ENCODE measurements around the gene ITGB4. TPM values are rescaled to one million over a fixed set of nuclear protein-coding genes. Genes with fewer than 3 reads are reported as not detected.

Gene ITGB4
- total and polyA plus RNA-seq, 9 of the 15 experiments (the other 6 are each of a cell fraction or from before 2014, with no cell fraction given) = 0.05 to 2.8 (median 0.76) TPM; not detected in 3

GRCh38 chr17:75753514-75754377 lies 32.5 kb downstream of the ITGB4 start (continued):
- TF ChIP-seq, protein P1, sequence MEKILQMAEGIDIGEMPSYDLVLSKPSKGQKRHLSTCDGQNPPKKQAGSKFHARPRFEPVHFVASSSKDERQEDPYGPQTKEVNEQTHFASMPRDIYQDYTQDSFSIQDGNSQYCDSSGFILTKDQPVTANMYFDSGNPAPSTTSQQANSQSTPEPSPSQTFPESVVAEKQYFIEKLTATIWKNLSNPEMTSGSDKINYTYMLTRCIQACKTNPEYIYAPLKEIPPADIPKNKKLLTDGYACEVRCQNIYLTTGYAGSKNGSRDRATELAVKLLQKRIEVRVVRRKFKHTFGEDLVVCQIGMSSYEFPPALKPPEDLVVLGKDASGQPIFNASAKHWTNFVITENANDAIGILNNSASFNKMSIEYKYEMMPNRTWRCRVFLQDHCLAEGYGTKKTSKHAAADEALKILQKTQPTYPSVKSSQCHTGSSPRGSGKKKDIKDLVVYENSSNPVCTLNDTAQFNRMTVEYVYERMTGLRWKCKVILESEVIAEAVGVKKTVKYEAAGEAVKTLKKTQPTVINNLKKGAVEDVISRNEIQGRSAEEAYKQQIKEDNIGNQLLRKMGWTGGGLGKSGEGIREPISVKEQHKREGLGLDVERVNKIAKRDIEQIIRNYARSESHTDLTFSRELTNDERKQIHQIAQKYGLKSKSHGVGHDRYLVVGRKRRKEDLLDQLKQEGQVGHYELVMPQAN (IDR thresholded peaks at IDR 0.05; ENCODE audit: borderline replicate concordance) = no peak
- peak; percentile 65; the same call in 1 of the 2 replicates for TF ChIP-seq ADNP (tag; IDR thresholded peaks at IDR 0.05)
- peak; percentile 54; the same call in 1 of the 2 replicates for TF ChIP-seq PHF8 (IDR thresholded peaks at IDR 0.05; ENCODE audit: borderline replicate concordance, low read length)
- TF ChIP-seq TGIF2 (CRISPR knock-in tag; IDR thresholded peaks at IDR 0.05) = no peak; the same call in 1 of the 2 replicates
- peak; percentile 38; the same call in 1 of the 2 replicates for TF ChIP-seq FOSL1 (tag; conservative IDR thresholded peaks at IDR 0.05)
- peak; percentile 74; the same call in 1 of the 2 replicates for TF ChIP-seq HMGXB4 (CRISPR knock-in tag; IDR thresholded peaks at IDR 0.05)
- TF ChIP-seq ZNF592 (IDR thresholded peaks at IDR 0.05) = peak; percentile 94
- no peak for TF ChIP-seq MCM7 (IDR thresholded peaks at IDR 0.05)
- TF ChIP-seq, protein P2, sequence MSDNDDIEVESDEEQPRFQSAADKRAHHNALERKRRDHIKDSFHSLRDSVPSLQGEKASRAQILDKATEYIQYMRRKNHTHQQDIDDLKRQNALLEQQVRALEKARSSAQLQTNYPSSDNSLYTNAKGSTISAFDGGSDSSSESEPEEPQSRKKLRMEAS (CRISPR knock-in tag; IDR thresholded peaks at IDR 0.05) = peak; percentile 94
- no peak for TF ChIP-seq HIVEP1 (CRISPR knock-in tag; IDR thresholded peaks at IDR 0.05)
- TF ChIP-seq KLF1 (tag; IDR thresholded peaks at IDR 0.05) = 0 out of 2 replicates have a peak, but pooled peaks have one; percentile 18
- TF ChIP-seq BCOR (IDR thresholded peaks at IDR 0.05) = no peak
- no peak for TF ChIP-seq PRMT5 (CRISPR knock-in tag; IDR thresholded peaks at IDR 0.05)
- peak; percentile 58 for TF ChIP-seq TBP (optimal IDR thresholded peaks at IDR 0.05; ENCODE audit: low read depth, low read length)

Data from K562 (cell line).